ENCODE results near the gene MRTO4.

GRCh38 chr1:19272064-19272463 lies 20.5 kb downstream of the MRTO4 start:
- TF ChIP-seq, protein P1, sequence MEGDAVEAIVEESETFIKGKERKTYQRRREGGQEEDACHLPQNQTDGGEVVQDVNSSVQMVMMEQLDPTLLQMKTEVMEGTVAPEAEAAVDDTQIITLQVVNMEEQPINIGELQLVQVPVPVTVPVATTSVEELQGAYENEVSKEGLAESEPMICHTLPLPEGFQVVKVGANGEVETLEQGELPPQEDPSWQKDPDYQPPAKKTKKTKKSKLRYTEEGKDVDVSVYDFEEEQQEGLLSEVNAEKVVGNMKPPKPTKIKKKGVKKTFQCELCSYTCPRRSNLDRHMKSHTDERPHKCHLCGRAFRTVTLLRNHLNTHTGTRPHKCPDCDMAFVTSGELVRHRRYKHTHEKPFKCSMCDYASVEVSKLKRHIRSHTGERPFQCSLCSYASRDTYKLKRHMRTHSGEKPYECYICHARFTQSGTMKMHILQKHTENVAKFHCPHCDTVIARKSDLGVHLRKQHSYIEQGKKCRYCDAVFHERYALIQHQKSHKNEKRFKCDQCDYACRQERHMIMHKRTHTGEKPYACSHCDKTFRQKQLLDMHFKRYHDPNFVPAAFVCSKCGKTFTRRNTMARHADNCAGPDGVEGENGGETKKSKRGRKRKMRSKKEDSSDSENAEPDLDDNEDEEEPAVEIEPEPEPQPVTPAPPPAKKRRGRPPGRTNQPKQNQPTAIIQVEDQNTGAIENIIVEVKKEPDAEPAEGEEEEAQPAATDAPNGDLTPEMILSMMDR (IDR thresholded peaks at IDR 0.05; ENCODE audit: low read depth, low read length, missing input control), result no peak
- TF ChIP-seq JUND (IDR thresholded peaks at IDR 0.05) (no peak), TAF1 (conservative IDR thresholded peaks at IDR 0.05) (no peak), REST (IDR thresholded peaks at IDR 0.05) (no peak), FOXA2 (IDR thresholded peaks at IDR 0.05) (no peak), ZBTB33 (IDR thresholded peaks at IDR 0.05) (no peak), EGR1 (IDR thresholded peaks at IDR 0.05; ENCODE audit: low read depth in 2 of 2) (no peak), YY1 (IDR thresholded peaks at IDR 0.05) (no peak)
- TF ChIP-seq, protein P2, sequence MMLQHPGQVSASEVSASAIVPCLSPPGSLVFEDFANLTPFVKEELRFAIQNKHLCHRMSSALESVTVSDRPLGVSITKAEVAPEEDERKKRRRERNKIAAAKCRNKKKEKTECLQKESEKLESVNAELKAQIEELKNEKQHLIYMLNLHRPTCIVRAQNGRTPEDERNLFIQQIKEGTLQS (IDR thresholded peaks at IDR 0.05), result no peak
